Keratinocyte (primary cell): ENCODE data around the gene SEPTIN5. TPM values are rescaled to one million over a fixed set of nuclear protein-coding genes. Genes with fewer than 3 reads are reported as not detected.

Experiments
- DNase-seq: peaks from one replicate; pipeline ENCODE4 v3.0.0-alpha.2; 2011; ENCODE audit warnings: low read depth, missing footprints, low spot score
- FAIRE-seq: peaks from 2 replicates; lab custom pipeline; 2011; peaks lifted over from hg19 to GRCh38; lab: Jason Lieb, UNC
- H2AFZ ChIP-seq: 2 replicates; pipeline ENCODE4 v1.6.0; 2012; ENCODE audit warnings: low read length, control low read depth, inconsistent platforms; ENCODE audit not compliant: control insufficient read depth
- H3K27ac ChIP-seq: 2 replicates; pipeline ENCODE4 v1.5.1; 2011; ENCODE audit warnings: low read length; ENCODE audit not compliant: control insufficient read depth, insufficient read depth
- H3K27me3 ChIP-seq: 3 replicates; pipeline ENCODE4 v1.6.0; 2011; ENCODE audit warnings: low read length; ENCODE audit not compliant: control insufficient read depth, insufficient read depth; ENCODE audit errors: extremely low read depth
- H3K36me3 ChIP-seq, 2 experiments: 2 replicates in 1 of 2; 3 replicates in 1 of 2; pipeline ENCODE4 v1.5.1; 2011; ENCODE audit warnings: low read length in 2 of 2, mild to moderate bottlenecking in 1 of 2; ENCODE audit not compliant: control insufficient read depth in 2 of 2, insufficient read depth in 2 of 2; ENCODE audit errors: extremely low read depth in 1 of 2
- H3K4me1 ChIP-seq: 3 replicates; pipeline ENCODE4 v1.5.1; 2011; ENCODE audit warnings: low read length; ENCODE audit not compliant: control insufficient read depth, insufficient read depth; ENCODE audit errors: extremely low read depth
- H3K4me2 ChIP-seq: 3 replicates; pipeline ENCODE4 v1.6.0; 2011; ENCODE audit warnings: low read depth, low read length; ENCODE audit not compliant: control insufficient read depth, insufficient read depth; ENCODE audit errors: extremely low read depth
- H3K4me3 ChIP-seq, 3 experiments: fragments of 200-600 bp in 1 of 3; sonication (generic) in 1 of 3; 2 replicates in 2 of 3; 3 replicates in 1 of 3; pipeline ENCODE4 v1.5.1; 2011 to 2016; ENCODE audit warnings: low read length in 3 of 3, mild to moderate bottlenecking in 3 of 3, control low read depth in 2 of 3, inconsistent platforms in 1 of 3, low read depth in 1 of 3, mixed read lengths in 1 of 3, mixed run types in 1 of 3, moderate library complexity in 1 of 3; ENCODE audit not compliant: control insufficient read depth in 2 of 3, insufficient read depth in 2 of 3; ENCODE audit errors: extremely low read depth in 1 of 3
- H3K79me2 ChIP-seq: 2 replicates; pipeline ENCODE4 v1.6.0; 2012; ENCODE audit warnings: low read length; ENCODE audit not compliant: control insufficient read depth, insufficient read depth
- H3K9ac ChIP-seq: 3 replicates; pipeline ENCODE4 v1.6.0; 2011; ENCODE audit warnings: low read length; ENCODE audit not compliant: control insufficient read depth, insufficient read depth; ENCODE audit errors: extremely low read depth
- H3K9me1 ChIP-seq: 3 replicates; pipeline ENCODE4 v1.6.0; 2011; ENCODE audit warnings: low read length; ENCODE audit not compliant: control insufficient read depth, insufficient read depth; ENCODE audit errors: extremely low read depth
- H3K9me3 ChIP-seq: 2 replicates; pipeline ENCODE4 v1.5.1; 2012; ENCODE audit warnings: low read depth, low read length; ENCODE audit not compliant: control insufficient read depth
- H4K20me1 ChIP-seq: 3 replicates; pipeline ENCODE4 v1.6.0; 2011; ENCODE audit warnings: low read length; ENCODE audit not compliant: control insufficient read depth, insufficient read depth; ENCODE audit errors: extremely low read depth
- CTCF ChIP-seq, 3 experiments: IDR thresholded peaks in 1 of 3; conservative IDR thresholded peaks in 1 of 3; optimal IDR thresholded peaks in 1 of 3; 2 replicates in 2 of 3; 3 replicates in 1 of 3; pipeline versions ENCODE3 to v1.5.1; 2011; ENCODE audit warnings: low read length in 3 of 3, mild to moderate bottlenecking in 3 of 3, moderate library complexity in 2 of 3, control low read depth in 1 of 3, inconsistent platforms in 1 of 3; ENCODE audit not compliant: insufficient read depth in 2 of 3; ENCODE audit errors: extremely low read depth in 1 of 3
- EZH2 ChIP-seq: IDR thresholded peaks from one replicate; pipeline ENCODE4 v1.6.1; 2012; ENCODE audit warnings: inconsistent platforms, mild to moderate bottlenecking, low read length, moderate library complexity
- dilution Hi-C: fragments of 300-500 bp; cut with MboI; formaldehyde crosslinking; loops from one replicate; pipeline ENCODE4 v1.7.0; 2020; ENCODE audit warnings: low sequenced_read_pairs; ENCODE audit not compliant: extremely low pct_ligation_motif_present
- polyA plus RNA-seq, 5 experiments: library from polyadenylated mRNA; depleted of rRNA in 3 of 5; stranded (reverse) in 3 of 5; stranded (forward) in 1 of 5; unstranded in 1 of 5; fragments of >200 nt; gene quantifications; 1 replicate in 1 of 5; 2 replicates in 3 of 5; 3 replicates in 1 of 5; pipeline versions ENCODE4 v1.2.1 to v1.2.3, GENCODE V29; 2011 to 2012; ENCODE audit warnings: missing spikeins in 2 of 5, low read depth in 1 of 5, low replicate concordance in 1 of 5

Gene SEPTIN5
- polyA plus RNA-seq, 1 donor (not counting 4 experiments of a cell fraction or from before 2014, with no cell fraction given), result 2.2 TPM

- no peaks in the 10 kb centered on the region for H3K9me3 ChIP-seq
- no peak for DNase-seq
- H4K20me1 ChIP-seq, result no peaks in the 10 kb centered on the region
- H3K9me1 ChIP-seq, result no peaks in the 10 kb centered on the region
- no peaks in the 10 kb centered on the region for H3K36me3 ChIP-seq
- H2AFZ ChIP-seq, result no peak overlapping the region
- H3K27me3 ChIP-seq, result peaks cover 17% of the 10 kb centered on the region
- H3K27ac ChIP-seq, result no peak overlapping the region
- no peak overlapping the region for H3K9ac ChIP-seq
- H3K79me2 ChIP-seq, result no peaks in the 10 kb centered on the region
- FAIRE-seq, result no peak
- no peak overlapping the region for H3K4me2 ChIP-seq
- no peak overlapping the region for H3K4me3 ChIP-seq
- TF ChIP-seq CTCF (optimal IDR thresholded peaks at IDR 0.05 in 1 of 3, IDR thresholded peaks at IDR 0.05 in 1 of 3, conservative IDR thresholded peaks at IDR 0.05 in 1 of 3; ENCODE audit: extremely low read depth in 1 of 3, insufficient read depth in 2 of 3, low read length in 3 of 3), result no peak
- H3K4me1 ChIP-seq, result no peaks in the 10 kb centered on the region
- dilution Hi-C loops, result no loop called here
These were observed 14.5 kb downstream of the SEPTIN5 start for GRCh38 chr22:19728836-19729235.

GRCh38 chr22:19729507-19729906 is 15.2 kb downstream of the SEPTIN5 start:
- Histone ChIP-seq H3K27ac (no peak overlapping the region), H2AFZ (no peak overlapping the region), H3K9me1 (no peaks in the 10 kb centered on the region), H4K20me1 (peaks cover 4% of the 10 kb centered on the region), H3K9me3 (no peaks in the 10 kb centered on the region), H3K79me2 (no peaks in the 10 kb centered on the region), H3K4me2 (no peak overlapping the region), H3K36me3 (no peaks in the 10 kb centered on the region), H3K4me3 (no peak overlapping the region), H3K9ac (no peak overlapping the region), H3K4me1 (no peaks in the 10 kb centered on the region), H3K27me3 (peaks cover 12% of the 10 kb centered on the region)
- FAIRE-seq (no peak), DNase-seq (no peak)
- dilution Hi-C loops, result no loop called here
- TF ChIP-seq CTCF (optimal IDR thresholded peaks at IDR 0.05 in 1 of 3, IDR thresholded peaks at IDR 0.05 in 1 of 3, conservative IDR thresholded peaks at IDR 0.05 in 1 of 3; ENCODE audit: extremely low read depth in 1 of 3, insufficient read depth in 2 of 3, low read length in 3 of 3) (no peak), EZH2 (no peak)
